Esophagus squamous epithelium (tissue), 5 donors: ENCODE data around the gene ATF5. TPM values are rescaled to one million over a fixed set of nuclear protein-coding genes. Genes with fewer than 3 reads are reported as not detected.

Source experiments
- DNase-seq: peaks from one replicate; lab custom pipeline; 2025; lab: John Stamatoyannopoulos, UW
- H3K27ac ChIP-seq, 4 donors: fragments of 200-600 bp; sonication (generic); one replicate each; pipeline ENCODE4 v1.5.1; 2016 to 2019; ENCODE audit warnings: mild to moderate bottlenecking in 1 of 4
- H3K27me3 ChIP-seq, 4 donors: fragments of 200-600 bp; sonication (generic); 1 replicate in 3 of 4; 2 replicates in 1 of 4; pipeline versions ENCODE4 v1.5.1 to v1.6.0; 2017 to 2021; ENCODE audit warnings: antibody characterized with exemption in 1 of 4
- H3K36me3 ChIP-seq, 3 donors: fragments of 200-600 bp; sonication (generic); one replicate each; pipeline ENCODE4 v1.5.1; 2016 to 2019
- H3K4me1 ChIP-seq, 3 donors: fragments of 200-600 bp; sonication (generic); one replicate each; pipeline ENCODE4 v1.5.1; 2017 to 2019
- H3K4me3 ChIP-seq, 4 donors: fragments of 200-600 bp; sonication (generic); 1 replicate in 3 of 4; 2 replicates in 1 of 4; pipeline ENCODE4 v1.5.1; 2016 to 2019; ENCODE audit warnings: mild to moderate bottlenecking in 2 of 4, moderate library complexity in 1 of 4
- H3K9me3 ChIP-seq, 3 donors: fragments of 200-600 bp; sonication (generic); one replicate each; pipeline ENCODE4 v1.5.1; 2016 to 2019
- POLR2A ChIP-seq, 4 donors: fragments of 450-650 bp; IDR thresholded peaks; one replicate each; pipeline ENCODE4 v1.6.1; 2017; ENCODE audit warnings: antibody characterized with exemption in 4 of 4, mild to moderate bottlenecking in 4 of 4, moderate library complexity in 3 of 4
- WGBS, 2 donors: methylation state at CpG; one replicate each; pipeline ENCODE4 v1.1.5; 2018; 5-methylcytosine and 5-hydroxymethylcytosine counted together
- intact Hi-C: fragments of 100-400 bp; cut with DNase I; formaldehyde crosslinking; loops from one replicate; pipeline ENCODE4 v1.15.0; 2022
- total RNA-seq, 4 donors: library from RNA; depleted of rRNA; stranded (reverse); fragments of >200 nt; gene quantifications; one replicate each; pipeline ENCODE4 v1.1.0, GENCODE V29; 2016
- TF ChIP-seq, protein P1 (sequence below), 6 experiments: fragments of 450-650 bp in 4 of 6; fragments of 200-600 bp in 2 of 6; sonication (generic) in 2 of 6; IDR thresholded peaks; one replicate each; pipeline ENCODE4 v1.5.1; 2016 to 2019; ENCODE audit warnings: antibody characterized with exemption in 6 of 6, mild to moderate bottlenecking in 4 of 6, moderate library complexity in 4 of 6
- donor health status: DM: yes; HTN: yes; CAD: no.

ATF5 gene
- total RNA-seq, 4 donors from 2014 or later, result 3.3 to 9.7 (median 8.2) TPM

DNA sequence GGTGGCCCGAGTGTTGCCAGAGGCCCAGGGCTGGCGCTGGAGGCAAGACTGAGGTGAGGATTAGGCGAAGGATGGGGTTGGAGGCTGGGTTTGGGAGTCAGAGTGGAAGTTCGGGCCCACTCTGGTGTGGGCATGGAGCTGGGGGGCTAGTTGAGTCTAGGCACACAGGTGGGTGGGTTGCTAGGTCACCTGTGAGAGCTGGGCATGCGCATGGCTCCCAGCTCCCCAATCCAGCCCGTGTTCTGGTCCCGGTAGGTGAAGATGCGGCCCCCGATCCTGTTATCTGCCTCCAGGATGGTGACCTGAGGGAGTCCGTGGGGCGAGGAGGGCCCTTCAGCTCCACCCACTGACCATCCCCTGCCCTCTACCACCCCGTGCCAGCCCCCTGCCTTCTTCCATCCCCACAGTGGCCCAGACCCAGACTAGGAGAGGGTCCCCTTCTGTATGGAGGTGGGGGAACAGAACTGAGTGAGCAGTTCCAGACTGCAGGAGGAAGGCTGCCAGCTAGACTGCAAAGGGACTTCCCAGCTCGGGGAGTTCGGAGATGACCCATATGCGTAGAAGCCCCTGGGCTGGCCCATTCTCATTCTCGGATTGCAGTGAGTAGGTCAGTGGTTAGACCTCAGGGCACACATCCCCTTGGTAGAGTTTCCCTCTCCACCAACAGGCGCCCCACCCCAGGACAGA, 34.0 kb upstream of the ATF5 start:
- no peak for DNase-seq
- 78 to 87% methylated on average over 8 to 11 of the region's 17 CpGs for WGBS, 2 donors
- H3K9me3 ChIP-seq, result no peaks in the 10 kb centered on the region
- H3K27ac ChIP-seq, result no peak overlapping the region
- H3K27me3 ChIP-seq, result peaks cover 0 to 21% (median 0%) of the 10 kb centered on the region in 4 donors
- TF ChIP-seq, protein P1, sequence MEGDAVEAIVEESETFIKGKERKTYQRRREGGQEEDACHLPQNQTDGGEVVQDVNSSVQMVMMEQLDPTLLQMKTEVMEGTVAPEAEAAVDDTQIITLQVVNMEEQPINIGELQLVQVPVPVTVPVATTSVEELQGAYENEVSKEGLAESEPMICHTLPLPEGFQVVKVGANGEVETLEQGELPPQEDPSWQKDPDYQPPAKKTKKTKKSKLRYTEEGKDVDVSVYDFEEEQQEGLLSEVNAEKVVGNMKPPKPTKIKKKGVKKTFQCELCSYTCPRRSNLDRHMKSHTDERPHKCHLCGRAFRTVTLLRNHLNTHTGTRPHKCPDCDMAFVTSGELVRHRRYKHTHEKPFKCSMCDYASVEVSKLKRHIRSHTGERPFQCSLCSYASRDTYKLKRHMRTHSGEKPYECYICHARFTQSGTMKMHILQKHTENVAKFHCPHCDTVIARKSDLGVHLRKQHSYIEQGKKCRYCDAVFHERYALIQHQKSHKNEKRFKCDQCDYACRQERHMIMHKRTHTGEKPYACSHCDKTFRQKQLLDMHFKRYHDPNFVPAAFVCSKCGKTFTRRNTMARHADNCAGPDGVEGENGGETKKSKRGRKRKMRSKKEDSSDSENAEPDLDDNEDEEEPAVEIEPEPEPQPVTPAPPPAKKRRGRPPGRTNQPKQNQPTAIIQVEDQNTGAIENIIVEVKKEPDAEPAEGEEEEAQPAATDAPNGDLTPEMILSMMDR (IDR thresholded peaks at IDR 0.05), result no peak
- TF ChIP-seq POLR2A (IDR thresholded peaks at IDR 0.05), result no peak
- no peak overlapping the region for H3K4me3 ChIP-seq
- intact Hi-C loops, result no loop called here
- peaks cover 10 to 36% (median 16%) of the 10 kb centered on the region in 3 donors for H3K4me1 ChIP-seq
- no peaks in the 10 kb centered on the region for H3K36me3 ChIP-seq

DNA sequence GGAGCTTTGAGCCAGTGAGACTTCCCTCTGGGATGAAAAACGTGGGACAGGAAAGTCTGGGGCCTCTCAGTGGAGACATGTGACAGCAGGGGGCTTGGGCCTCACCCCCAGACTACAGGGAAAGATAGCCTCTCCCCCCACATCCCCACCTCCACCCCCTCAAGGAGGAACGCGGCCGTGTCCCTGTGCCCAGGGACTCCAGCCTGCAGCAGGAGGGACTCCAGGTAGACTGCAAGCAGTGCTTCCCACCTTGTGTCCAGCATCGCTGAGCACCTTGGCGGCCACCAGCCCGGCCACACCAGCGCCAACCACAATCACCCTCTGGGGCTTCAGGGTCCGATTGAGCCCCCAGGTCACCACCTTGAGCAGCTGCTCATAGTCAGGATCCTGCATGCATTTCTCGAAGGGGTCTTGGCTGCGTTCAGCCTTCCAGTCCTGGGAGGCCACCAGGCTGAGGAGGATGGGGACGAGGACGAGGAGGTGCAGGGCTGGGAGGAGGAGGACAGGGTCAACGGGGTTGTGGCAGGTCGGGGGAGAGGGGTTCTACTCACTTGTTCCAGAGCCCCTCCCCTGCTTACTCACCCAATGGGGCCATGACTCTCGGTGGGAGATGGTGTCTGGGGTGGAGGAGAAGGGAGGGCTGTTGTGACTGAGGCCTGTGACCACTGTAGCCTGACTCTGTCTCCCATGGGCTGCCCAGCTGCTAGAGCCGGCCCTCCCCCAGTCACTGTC, 33.3 kb upstream of the ATF5 start:
- Histone ChIP-seq H3K36me3 (no peaks in the 10 kb centered on the region), H3K27ac (no peak overlapping the region), H3K27me3 (peaks cover 0 to 14% (median 0%) of the 10 kb centered on the region in 4 donors), H3K4me3 (no peak overlapping the region), H3K9me3 (no peaks in the 10 kb centered on the region), H3K4me1 (peaks cover 3 to 29% (median 9%) of the 10 kb centered on the region in 3 donors)
- TF ChIP-seq, protein P1 (IDR thresholded peaks at IDR 0.05), result no peak
- no peak for TF ChIP-seq POLR2A (IDR thresholded peaks at IDR 0.05)
- intact Hi-C loops, result no loop called here
- DNase-seq, result no peak
- WGBS, 2 donors, result 15 to 83% methylated on average over 1 to 3 of the region's 17 CpGs

DNA sequence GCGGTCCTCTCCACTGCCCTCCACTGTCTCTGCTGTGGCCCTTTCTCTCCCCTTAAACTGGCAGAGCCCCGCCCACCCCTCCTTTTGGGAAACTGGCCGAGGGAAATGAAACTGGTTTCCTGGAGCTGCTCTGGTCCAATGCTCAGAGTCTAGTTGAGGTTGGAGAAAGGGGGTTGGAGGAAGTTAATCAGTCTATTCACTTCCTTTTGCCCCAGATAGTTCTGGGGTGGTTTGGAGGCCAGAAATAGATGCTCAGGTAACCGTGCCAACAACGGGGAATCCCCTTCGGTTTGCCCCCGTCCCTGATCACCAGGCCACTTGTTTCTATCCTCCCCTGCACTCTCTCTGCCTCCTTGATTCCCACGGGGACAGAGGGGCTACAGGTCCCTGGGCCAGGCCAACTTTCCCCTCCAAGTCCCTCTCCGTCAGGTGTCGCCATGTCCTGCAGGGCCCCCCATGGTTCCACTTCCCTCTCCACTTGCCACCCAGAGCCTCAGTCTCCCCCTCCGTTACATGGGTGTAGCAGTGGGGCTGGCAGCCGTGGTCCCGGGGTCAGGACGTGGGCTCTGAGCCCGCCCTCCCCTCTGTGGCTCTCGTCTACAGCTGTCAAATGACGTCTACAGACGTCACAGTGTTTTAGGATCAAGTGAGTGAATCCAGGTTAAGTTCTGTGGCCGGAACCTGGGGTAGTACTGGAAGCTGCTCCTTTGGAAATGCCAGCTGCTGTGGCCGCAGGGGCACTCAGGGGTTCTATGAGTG, 32.0 kb upstream of the ATF5 start, which contains the start of gene IL4I1:
TSS of gene IL4I1 (minus strand) at position 25 of the 759 bp plus-strand sequence. CDS start 727 bp downstream, outside the sequence.
- Histone ChIP-seq H3K4me3 (peak within 1 kb of the TSS in 1 of 4 donors; percentile 43), H3K9me3 (no peaks in the 10 kb centered on the region), H3K36me3 (no peaks in the 10 kb centered on the region), H3K27me3 (peaks cover 0 to 7% (median 0%) of the 10 kb centered on the region in 4 donors), H3K27ac (peak within 1 kb of the TSS in 3 of 4 donors; percentile 26 to 75 (median 59)), H3K4me1 (peaks cover 3 to 24% (median 9%) of the 10 kb centered on the region in 3 donors)
- intact Hi-C loops, result no loop called here
- TF ChIP-seq, protein P1 (IDR thresholded peaks at IDR 0.05), result no peak
- TF ChIP-seq POLR2A (IDR thresholded peaks at IDR 0.05), result no peak
- DNase-seq, result no peak
- 25 to 31% methylated on average over 8 to 13 of the region's 20 CpGs for WGBS, 2 donors

DNA sequence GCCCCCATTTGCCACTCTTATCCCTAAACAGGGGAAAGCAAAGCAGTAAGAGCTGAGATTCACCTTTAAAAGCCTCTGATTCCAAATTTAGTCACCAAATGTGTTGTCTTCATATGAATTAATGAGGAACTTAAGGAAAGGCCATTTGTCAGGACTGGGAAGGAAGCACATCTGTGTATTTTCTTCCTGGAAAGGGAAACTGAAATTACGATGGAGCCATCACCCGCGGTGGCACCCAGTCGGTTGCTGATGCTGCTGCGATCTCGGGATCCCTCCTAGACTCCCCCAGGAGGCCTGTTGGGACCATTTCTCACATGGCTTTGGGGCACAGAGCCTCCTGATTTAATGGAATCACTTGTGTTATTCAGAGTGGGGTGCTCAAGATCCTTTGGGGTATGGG, 24.9 kb upstream of the ATF5 start:
- intact Hi-C loops, result no loop called here
- 56 to 63% methylated on average over 6 of the region's 6 CpGs for WGBS, 2 donors
- Histone ChIP-seq H3K27me3 (no peaks in the 10 kb centered on the region), H3K4me1 (no peaks in the 10 kb centered on the region), H3K9me3 (no peaks in the 10 kb centered on the region), H3K36me3 (peaks cover 13 to 31% (median 16%) of the 10 kb centered on the region in 3 donors), H3K4me3 (no peak overlapping the region), H3K27ac (no peak overlapping the region)
- TF ChIP-seq, protein P1 (IDR thresholded peaks at IDR 0.05), result no peak
- TF ChIP-seq POLR2A (IDR thresholded peaks at IDR 0.05), result no peak
- DNase-seq, result no peak
